Loucy (cell line): ENCODE measurements around the gene PLCL2.

Experiments used
- H2AFZ ChIP-seq: fragments of 200-600 bp; sonication (generic); 2 replicates; pipeline ENCODE4 v1.6.0; 2016; ENCODE audit warnings: antibody characterized with exemption, mild to moderate bottlenecking, low read length, moderate library complexity
- H3F3A ChIP-seq: fragments of 200-600 bp; 2 replicates; pipeline ENCODE4 v1.6.0; 2016; ENCODE audit warnings: antibody characterized with exemption, low read depth, mild to moderate bottlenecking
- H3K27me3 ChIP-seq: fragments of 200-600 bp; sonication (generic); 2 replicates; pipeline ENCODE4 v1.6.1; 2014; ENCODE audit warnings: low read length, mild to moderate bottlenecking; ENCODE audit not compliant: insufficient read depth, poor library complexity, severe bottlenecking
- H3K36me3 ChIP-seq: fragments of 200-600 bp; sonication (generic); 2 replicates; pipeline ENCODE4 v1.6.1; 2016; ENCODE audit warnings: low read length; ENCODE audit not compliant: insufficient read depth
- H3K4me1 ChIP-seq: fragments of 200-600 bp; sonication (generic); 2 replicates; pipeline ENCODE4 v1.5.1; 2014; ENCODE audit warnings: low read length, mild to moderate bottlenecking; ENCODE audit not compliant: insufficient read depth, poor library complexity, severe bottlenecking
- H3K4me2 ChIP-seq: fragments of 200-600 bp; sonication (generic); 2 replicates; pipeline ENCODE4 v1.6.0; 2014; ENCODE audit warnings: antibody characterized with exemption, low read length, low read depth, mild to moderate bottlenecking; ENCODE audit not compliant: poor library complexity, severe bottlenecking
- H3K4me3 ChIP-seq: fragments of 200-600 bp; sonication (generic); 2 replicates; pipeline ENCODE4 v1.5.1; 2014; ENCODE audit warnings: low read length, mild to moderate bottlenecking, mixed read lengths; ENCODE audit not compliant: poor library complexity, severe bottlenecking
- H3K79me2 ChIP-seq: fragments of 200-600 bp; sonication (generic); 2 replicates; pipeline ENCODE4 v1.6.1; 2014; ENCODE audit warnings: low read length; ENCODE audit not compliant: insufficient read depth
- H3K9ac ChIP-seq: fragments of 200-600 bp; sonication (generic); 2 replicates; pipeline ENCODE4 v1.6.0; 2014; ENCODE audit warnings: mild to moderate bottlenecking, low read depth, low read length, moderate library complexity; ENCODE audit not compliant: poor library complexity, severe bottlenecking
- H3K9me2 ChIP-seq: fragments of 200-600 bp; sonication (generic); replicated peaks from 2 replicates; pipeline ENCODE4 v1.6.1; 2016; ENCODE audit warnings: low read depth, low read length, mixed read lengths
- H3K9me3 ChIP-seq: fragments of 200-600 bp; sonication (generic); 2 replicates; pipeline ENCODE4 v1.6.1; 2014; ENCODE audit warnings: mild to moderate bottlenecking, antibody characterized with exemption, low read length, low read depth; ENCODE audit not compliant: insufficient read depth
- H4K20me1 ChIP-seq: fragments of 200-600 bp; sonication (generic); 2 replicates; pipeline ENCODE4 v1.6.0; 2014; ENCODE audit warnings: antibody characterized with exemption, low read length, mild to moderate bottlenecking; ENCODE audit not compliant: insufficient read depth, poor library complexity, severe bottlenecking
- EZH2phosphoT487 ChIP-seq: fragments of 200-600 bp; IDR thresholded peaks from 2 replicates; pipeline ENCODE4 v1.6.1; 2018; ENCODE audit warnings: antibody characterized with exemption, mild to moderate bottlenecking, moderate library complexity, borderline replicate concordance
- TF ChIP-seq, protein P1 (sequence below): fragments of 200-600 bp; sonication (generic); conservative IDR thresholded peaks from 2 replicates; pipeline ENCODE4 v1.5.1; 2014; ENCODE audit warnings: mild to moderate bottlenecking, antibody characterized with exemption, low read length

Gene PLCL2

DNA sequence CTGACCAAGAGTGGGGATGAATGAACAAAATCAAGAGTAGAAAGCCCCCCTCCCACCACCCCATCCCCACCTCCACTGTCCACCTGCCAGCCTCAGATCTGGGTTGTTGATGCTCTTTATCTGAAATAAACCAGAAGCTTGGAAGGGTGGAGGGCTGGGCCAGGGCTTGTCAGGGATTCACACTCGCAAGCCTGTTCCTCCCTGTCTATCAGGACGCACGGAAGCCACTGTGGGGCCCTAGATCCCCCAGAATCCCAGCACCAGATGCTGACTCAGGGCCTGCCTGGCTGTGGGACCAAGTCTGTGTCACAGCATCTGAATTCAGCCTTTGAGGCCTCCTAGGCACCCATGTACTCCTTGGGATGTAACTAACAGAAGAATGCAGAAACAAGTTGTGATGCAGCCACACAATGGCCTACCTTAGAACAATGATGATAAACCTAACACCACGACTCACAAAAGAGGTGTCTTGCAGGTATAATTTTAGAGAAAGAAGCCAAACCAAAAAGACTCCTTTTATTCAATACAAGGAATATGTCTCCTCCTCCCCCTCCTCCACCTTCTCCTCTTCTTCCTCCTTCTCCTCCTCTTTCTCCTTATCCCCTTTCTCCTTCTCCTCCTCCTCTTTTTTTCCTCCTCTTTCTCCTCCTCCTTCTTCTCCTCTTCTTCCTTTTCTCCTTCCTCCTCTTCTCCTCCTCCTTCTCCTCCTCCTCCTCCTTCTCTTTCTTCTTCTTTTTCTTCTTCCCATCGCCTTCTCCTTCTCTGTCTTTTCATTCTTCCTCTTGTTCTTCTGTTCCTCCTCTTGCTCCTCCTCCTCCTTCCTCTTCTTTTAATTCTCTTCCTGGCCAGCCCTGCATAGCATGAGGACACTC lies 234.7 kb downstream of the PLCL2 start:
- H3K4me2 ChIP-seq, result no peak overlapping the region
- no peaks in the 10 kb centered on the region for H3K9me3 ChIP-seq
- TF ChIP-seq, protein P1, sequence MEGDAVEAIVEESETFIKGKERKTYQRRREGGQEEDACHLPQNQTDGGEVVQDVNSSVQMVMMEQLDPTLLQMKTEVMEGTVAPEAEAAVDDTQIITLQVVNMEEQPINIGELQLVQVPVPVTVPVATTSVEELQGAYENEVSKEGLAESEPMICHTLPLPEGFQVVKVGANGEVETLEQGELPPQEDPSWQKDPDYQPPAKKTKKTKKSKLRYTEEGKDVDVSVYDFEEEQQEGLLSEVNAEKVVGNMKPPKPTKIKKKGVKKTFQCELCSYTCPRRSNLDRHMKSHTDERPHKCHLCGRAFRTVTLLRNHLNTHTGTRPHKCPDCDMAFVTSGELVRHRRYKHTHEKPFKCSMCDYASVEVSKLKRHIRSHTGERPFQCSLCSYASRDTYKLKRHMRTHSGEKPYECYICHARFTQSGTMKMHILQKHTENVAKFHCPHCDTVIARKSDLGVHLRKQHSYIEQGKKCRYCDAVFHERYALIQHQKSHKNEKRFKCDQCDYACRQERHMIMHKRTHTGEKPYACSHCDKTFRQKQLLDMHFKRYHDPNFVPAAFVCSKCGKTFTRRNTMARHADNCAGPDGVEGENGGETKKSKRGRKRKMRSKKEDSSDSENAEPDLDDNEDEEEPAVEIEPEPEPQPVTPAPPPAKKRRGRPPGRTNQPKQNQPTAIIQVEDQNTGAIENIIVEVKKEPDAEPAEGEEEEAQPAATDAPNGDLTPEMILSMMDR, result no peak
- no peak for TF ChIP-seq EZH2phosphoT487
- H3K27me3 ChIP-seq, result no peaks in the 10 kb centered on the region
- H2AFZ ChIP-seq, result 0 out of 2 replicates have a peak overlapping the region, but pooled peaks have one; percentile 40
- no peaks in the 10 kb centered on the region for H3K9me2 ChIP-seq
- no peaks in the 10 kb centered on the region for H3K36me3 ChIP-seq
- H3K4me3 ChIP-seq, result no peak overlapping the region
- no peaks in the 10 kb centered on the region for H3K79me2 ChIP-seq
- no peaks in the 10 kb centered on the region for H3K4me1 ChIP-seq
- H4K20me1 ChIP-seq, result no peaks in the 10 kb centered on the region
- no peak overlapping the region for H3K9ac ChIP-seq
- no peaks in the 10 kb centered on the region for H3F3A ChIP-seq

DNA sequence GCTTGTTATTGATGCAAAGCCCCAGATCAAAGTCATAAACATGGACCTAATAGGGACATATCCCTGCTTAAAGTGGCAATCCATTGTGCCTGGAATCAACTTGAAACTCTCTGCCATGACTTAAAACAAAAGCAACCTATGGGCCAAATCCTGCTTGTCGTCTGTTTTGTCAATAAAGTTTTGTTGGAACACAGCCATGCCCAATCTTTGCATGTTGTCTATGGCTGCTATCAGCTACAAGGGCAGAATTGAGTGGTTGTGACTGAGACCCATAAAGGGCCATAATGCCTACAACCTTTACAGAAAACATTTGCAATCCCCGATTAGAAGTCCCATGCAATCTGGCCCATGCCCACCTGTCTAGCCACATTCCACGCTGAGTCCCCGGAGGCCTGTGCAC lies 235.4 kb downstream of the PLCL2 start:
- Histone ChIP-seq H3K4me2 (no peak overlapping the region), H3K27me3 (no peaks in the 10 kb centered on the region), H3K9ac (no peak overlapping the region), H3K9me2 (no peaks in the 10 kb centered on the region), H3K4me1 (no peaks in the 10 kb centered on the region), H3K36me3 (no peaks in the 10 kb centered on the region), H4K20me1 (no peaks in the 10 kb centered on the region), H3K9me3 (no peaks in the 10 kb centered on the region), H3K4me3 (no peak overlapping the region), H2AFZ (0 out of 2 replicates have a peak overlapping the region, but pooled peaks have one; percentile 40), H3K79me2 (no peaks in the 10 kb centered on the region), H3F3A (no peaks in the 10 kb centered on the region)
- TF ChIP-seq, protein P1, result no peak
- TF ChIP-seq EZH2phosphoT487, result no peak

DNA sequence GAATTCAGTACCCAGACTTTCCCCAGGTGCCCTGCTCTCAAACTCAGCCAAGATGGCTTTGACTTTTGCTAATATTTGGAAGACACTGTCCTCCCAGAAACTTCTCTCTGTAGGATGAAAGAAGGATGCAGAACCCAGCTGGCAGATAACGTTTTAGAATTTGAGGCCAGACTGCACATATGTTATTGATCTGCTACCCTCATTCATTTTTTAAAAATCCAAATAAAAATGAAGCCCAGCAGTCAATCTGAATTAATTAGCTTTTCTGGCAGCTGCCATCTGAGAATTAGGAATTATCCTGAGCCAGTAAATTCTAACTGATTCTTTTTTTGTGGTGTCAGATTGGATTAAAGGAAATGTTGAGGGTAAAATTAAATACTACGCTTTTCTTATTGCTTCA lies 236.6 kb downstream of the PLCL2 start:
- Histone ChIP-seq H3K36me3 (no peaks in the 10 kb centered on the region), H3K4me3 (no peak overlapping the region), H3F3A (no peaks in the 10 kb centered on the region), H3K79me2 (no peaks in the 10 kb centered on the region), H3K9me2 (no peaks in the 10 kb centered on the region), H3K9ac (no peak overlapping the region), H2AFZ (no peak overlapping the region), H3K4me1 (no peaks in the 10 kb centered on the region), H3K27me3 (no peaks in the 10 kb centered on the region), H3K9me3 (no peaks in the 10 kb centered on the region), H3K4me2 (no peak overlapping the region), H4K20me1 (no peaks in the 10 kb centered on the region)
- TF ChIP-seq EZH2phosphoT487, result no peak
- TF ChIP-seq, protein P1, result no peak
